Tibial artery (tissue), 4 donors: Measurements from ENCODE around the gene CHCHD10.
A peak's percentile ranks its signal among the peaks of the same experiment; 100 is the strongest.

Experiments
- DNase-seq, 2 donors: peaks; one replicate each; pipeline ENCODE4 v3.0.0-alpha.2; 2019
- H3K27ac ChIP-seq, 2 donors: fragments of 200-600 bp; sonication (generic) in 1 of 2; 1 replicate in 1 of 2; 2 replicates in 1 of 2; pipeline ENCODE4 v1.5.1; 2018 to 2019; ENCODE audit warnings: mild to moderate bottlenecking in 1 of 2
- H3K27me3 ChIP-seq, 2 donors: fragments of 200-600 bp; sonication (generic) in 1 of 2; one replicate each; pipeline versions ENCODE4 v1.5.1 to v1.6.0; 2016 to 2019
- H3K36me3 ChIP-seq, 3 donors: fragments of 200-600 bp; sonication (generic) in 2 of 3; one replicate each; pipeline ENCODE4 v1.5.1; 2016 to 2019; ENCODE audit warnings: mild to moderate bottlenecking in 2 of 3
- H3K4me1 ChIP-seq, 4 donors: fragments of 200-600 bp; sonication (generic) in 2 of 4; 1 replicate in 3 of 4; 2 replicates in 1 of 4; pipeline ENCODE4 v1.5.1; 2016 to 2019
- H3K4me3 ChIP-seq, 2 donors: fragments of 200-600 bp; sonication (generic) in 1 of 2; 1 replicate in 1 of 2; 2 replicates in 1 of 2; pipeline ENCODE4 v1.5.1; 2018 to 2019; ENCODE audit warnings: mild to moderate bottlenecking in 2 of 2
- H3K9me3 ChIP-seq, 3 donors: fragments of 200-600 bp; sonication (generic) in 1 of 3; one replicate each; pipeline ENCODE4 v1.5.1; 2016 to 2019
- intact Hi-C: fragments of 100-400 bp; cut with DNase I; formaldehyde crosslinking; loops from one replicate; pipeline ENCODE4 v1.15.0; 2023; ENCODE audit warnings: low total_unique reads
- TF ChIP-seq, protein P1 (sequence below), 2 experiments: fragments of 200-600 bp in 1 of 2; fragments of 450-650 bp in 1 of 2; IDR thresholded peaks; one replicate each; pipeline ENCODE4 v1.5.1; 2017 to 2019; ENCODE audit warnings: antibody characterized with exemption in 2 of 2, mild to moderate bottlenecking in 1 of 2, moderate library complexity in 1 of 2

CHCHD10 gene

DNA sequence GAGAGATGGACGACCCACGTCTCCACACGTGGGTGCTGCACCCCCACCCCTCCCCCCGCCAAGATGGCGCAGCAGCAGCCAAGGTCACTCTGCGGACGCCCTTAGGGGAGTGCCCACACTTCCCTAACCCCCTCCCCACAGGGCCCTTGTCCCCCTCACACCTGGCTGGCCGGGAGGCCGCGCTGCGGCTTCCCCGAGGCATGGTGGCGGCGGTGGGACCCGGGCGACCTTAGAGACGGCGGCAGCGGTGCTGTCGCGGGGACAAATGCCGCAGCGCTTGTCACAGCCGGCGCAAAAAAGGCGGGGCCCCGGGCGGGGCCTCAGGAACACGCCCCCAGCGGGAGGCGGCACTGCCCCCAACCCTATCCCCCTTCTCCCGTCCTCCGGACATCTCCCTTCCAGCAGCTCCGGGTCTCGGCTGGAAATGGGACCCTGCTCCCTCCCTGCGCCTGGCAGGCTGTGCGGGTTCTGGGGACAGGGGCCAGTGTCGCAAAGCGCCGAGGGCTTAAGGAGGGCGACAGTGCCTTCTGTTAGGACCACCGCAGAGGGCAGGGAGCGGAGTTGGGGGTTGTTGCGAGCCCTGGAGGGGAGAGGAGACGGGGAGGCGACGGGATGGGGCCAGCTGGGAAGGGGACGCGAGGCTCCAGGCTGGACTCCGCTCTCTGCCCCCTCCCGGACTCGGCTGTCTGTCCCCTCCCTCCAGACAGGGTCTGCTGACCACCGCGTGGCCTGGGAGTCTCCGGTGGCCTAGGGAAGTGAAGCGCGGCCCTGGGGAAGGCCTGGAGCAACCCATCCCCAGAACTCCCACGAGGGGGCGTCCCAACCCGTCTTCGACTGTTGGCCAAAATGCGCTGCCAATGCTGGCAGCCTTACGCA is at the start of gene CHCHD10:
Gene CHCHD10 (minus strand): TSS at position 300 of the 876 bp plus-strand sequence. CDS start 98 bp downstream, at position 202.
- DNase-seq, result peak; percentile 68 to 90
- peak within 1 kb of the TSS; percentile 58 to 88 for H3K4me3 ChIP-seq
- H3K9me3 ChIP-seq, result no peaks in the 10 kb centered on the region
- H3K27ac ChIP-seq, result peak within 1 kb of the TSS; percentile 67 to 88
- H3K27me3 ChIP-seq, result no peaks in the 10 kb centered on the region
- peaks cover 0 to 69% (median 43%) of the 10 kb centered on the region in 4 donors for H3K4me1 ChIP-seq
- H3K36me3 ChIP-seq, result peaks cover 0 to 13% (median 0%) of the 10 kb centered on the region in 3 donors
- TF ChIP-seq, protein P1, sequence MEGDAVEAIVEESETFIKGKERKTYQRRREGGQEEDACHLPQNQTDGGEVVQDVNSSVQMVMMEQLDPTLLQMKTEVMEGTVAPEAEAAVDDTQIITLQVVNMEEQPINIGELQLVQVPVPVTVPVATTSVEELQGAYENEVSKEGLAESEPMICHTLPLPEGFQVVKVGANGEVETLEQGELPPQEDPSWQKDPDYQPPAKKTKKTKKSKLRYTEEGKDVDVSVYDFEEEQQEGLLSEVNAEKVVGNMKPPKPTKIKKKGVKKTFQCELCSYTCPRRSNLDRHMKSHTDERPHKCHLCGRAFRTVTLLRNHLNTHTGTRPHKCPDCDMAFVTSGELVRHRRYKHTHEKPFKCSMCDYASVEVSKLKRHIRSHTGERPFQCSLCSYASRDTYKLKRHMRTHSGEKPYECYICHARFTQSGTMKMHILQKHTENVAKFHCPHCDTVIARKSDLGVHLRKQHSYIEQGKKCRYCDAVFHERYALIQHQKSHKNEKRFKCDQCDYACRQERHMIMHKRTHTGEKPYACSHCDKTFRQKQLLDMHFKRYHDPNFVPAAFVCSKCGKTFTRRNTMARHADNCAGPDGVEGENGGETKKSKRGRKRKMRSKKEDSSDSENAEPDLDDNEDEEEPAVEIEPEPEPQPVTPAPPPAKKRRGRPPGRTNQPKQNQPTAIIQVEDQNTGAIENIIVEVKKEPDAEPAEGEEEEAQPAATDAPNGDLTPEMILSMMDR (IDR thresholded peaks at IDR 0.05), result peak; percentile 84 to 91
- intact Hi-C loops, result loop anchor here (5.0 kb wide), 1 partner anchor 79 kb away; no protein-coding TSS in a partner anchor

DNA sequence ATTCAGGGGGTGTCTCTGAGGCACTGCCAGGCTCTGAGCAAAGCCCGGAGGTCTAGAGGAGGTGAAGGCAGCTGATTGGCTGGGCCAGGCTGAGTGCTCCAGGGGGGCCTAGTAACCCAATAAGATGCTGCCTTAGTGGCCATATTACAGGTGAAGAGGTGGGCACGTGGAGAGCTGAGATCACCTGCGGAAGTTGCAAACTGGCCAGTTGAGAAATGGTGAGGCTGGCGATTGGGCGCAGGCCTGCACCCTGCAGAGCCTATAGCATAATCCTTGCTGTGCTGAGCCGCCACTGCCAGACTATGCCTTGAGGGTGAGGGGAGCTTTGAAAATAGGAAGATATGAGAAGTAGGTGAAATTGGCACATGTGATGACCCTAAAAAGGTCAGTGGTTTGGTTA is 49.4 kb upstream of the CHCHD10 start:
- H3K4me1 ChIP-seq, result peaks cover 0 to 5% (median 0%) of the 10 kb centered on the region in 4 donors
- H3K4me3 ChIP-seq, result no peak overlapping the region
- no peak for DNase-seq
- TF ChIP-seq, protein P1 (IDR thresholded peaks at IDR 0.05), result no peak
- peaks cover 30 to 81% (median 61%) of the 10 kb centered on the region in 3 donors for H3K36me3 ChIP-seq
- intact Hi-C loops, result no loop called here
- H3K9me3 ChIP-seq, result no peaks in the 10 kb centered on the region
- no peaks in the 10 kb centered on the region for H3K27me3 ChIP-seq
- H3K27ac ChIP-seq, result no peak overlapping the region

DNA sequence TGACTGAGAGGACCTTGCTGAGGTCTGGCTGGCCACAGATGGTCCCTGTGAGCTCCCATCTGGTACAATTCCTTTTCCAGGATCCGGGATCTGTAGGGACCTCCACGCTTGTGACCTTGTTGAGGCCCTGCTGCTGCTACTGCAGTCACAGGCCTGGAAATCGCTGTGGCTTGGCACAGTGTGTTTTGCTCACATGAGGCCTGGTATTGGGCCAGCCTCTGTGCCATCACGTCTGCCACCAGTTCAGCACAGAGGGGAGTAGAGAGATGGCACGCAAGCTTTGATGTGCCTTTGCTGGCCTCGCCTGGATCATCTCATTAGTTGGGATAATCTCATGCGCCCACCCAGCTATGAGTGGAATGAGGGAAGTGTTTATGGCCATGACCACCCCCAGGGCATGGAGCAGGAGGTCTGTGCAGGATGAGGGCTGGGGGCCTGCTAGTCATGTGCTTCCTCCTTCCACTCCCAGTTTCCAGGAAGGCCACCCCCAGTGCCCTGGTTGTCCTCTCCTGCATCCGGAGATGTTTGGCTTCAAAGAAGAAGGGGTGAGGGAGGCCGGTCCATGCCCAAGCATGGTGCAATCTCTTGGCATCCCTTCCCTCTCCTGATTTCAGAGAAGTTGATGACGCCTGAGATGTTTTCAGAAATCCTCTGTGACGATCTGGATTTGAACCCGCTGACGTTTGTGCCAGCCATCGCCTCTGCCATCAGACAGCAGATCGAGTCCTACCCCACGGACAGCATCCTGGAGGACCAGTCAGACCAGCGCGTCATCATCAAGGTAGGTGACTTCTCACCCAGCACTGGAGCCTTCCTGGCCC is 48.6 kb upstream of the CHCHD10 start:
- H3K36me3 ChIP-seq, result peaks cover 30 to 79% (median 54%) of the 10 kb centered on the region in 3 donors
- H3K4me1 ChIP-seq, result no peaks in the 10 kb centered on the region
- H3K4me3 ChIP-seq, result no peak overlapping the region
- no peak overlapping the region for H3K27ac ChIP-seq
- DNase-seq, result no peak
- H3K9me3 ChIP-seq, result no peaks in the 10 kb centered on the region
- intact Hi-C loops, result no loop called here
- H3K27me3 ChIP-seq, result no peaks in the 10 kb centered on the region
- TF ChIP-seq, protein P1 (IDR thresholded peaks at IDR 0.05), result no peak

DNA sequence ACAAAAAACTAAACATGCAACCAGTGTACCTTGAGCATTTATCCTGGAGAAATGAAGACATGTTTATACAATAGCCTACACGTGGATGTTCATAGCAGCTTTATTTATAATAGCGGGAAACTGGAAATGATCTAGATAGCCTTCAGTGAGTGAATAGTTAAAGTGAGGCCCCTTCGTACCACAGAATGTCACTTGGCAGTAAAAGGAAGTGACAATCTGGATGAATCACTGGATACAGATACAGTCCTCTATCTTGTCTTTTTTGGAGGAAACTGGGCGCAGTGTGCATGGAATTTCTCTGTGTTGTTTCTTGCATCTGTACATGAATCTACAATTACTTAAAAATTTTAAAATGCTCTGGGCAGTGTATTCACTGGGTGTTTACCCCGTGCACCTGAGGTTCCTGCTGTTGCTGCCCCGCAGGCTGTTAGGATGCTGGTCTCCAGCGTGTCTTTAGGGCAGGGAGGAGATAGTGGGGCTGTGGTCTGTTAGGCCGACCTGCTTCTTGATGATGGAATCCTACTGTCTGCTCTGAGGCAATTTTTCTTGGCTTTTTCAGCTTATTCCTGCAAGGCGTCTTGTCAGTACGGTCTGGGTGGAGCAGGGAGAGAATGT is 47.9 kb upstream of the CHCHD10 start:
- no peaks in the 10 kb centered on the region for H3K4me1 ChIP-seq
- intact Hi-C loops, result no loop called here
- peaks cover 30 to 79% (median 47%) of the 10 kb centered on the region in 3 donors for H3K36me3 ChIP-seq
- H3K4me3 ChIP-seq, result no peak overlapping the region
- no peaks in the 10 kb centered on the region for H3K27me3 ChIP-seq
- H3K27ac ChIP-seq, result no peak overlapping the region
- DNase-seq, result no peak
- no peaks in the 10 kb centered on the region for H3K9me3 ChIP-seq
- TF ChIP-seq, protein P1 (IDR thresholded peaks at IDR 0.05), result no peak

DNA sequence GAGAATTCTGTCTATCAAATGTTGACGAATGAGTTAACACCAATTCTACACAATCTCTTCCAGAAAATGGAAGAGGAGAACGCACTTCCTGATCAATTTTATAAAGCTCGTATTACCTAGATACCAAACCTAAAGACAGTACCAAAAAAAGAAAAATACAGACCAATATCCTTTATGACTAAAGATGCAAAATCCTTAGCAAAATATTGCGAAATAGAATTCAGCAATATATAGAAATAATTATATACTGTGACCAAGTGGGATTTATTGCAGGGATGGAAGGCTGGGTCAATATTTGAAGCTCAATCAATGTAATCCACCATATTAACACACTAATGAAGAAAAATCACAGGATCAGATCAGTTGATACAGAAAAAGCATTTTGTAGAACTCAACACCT is 44.6 kb upstream of the CHCHD10 start:
- no peak overlapping the region for H3K27ac ChIP-seq
- no peak for DNase-seq
- intact Hi-C loops, result no loop called here
- H3K27me3 ChIP-seq, result no peaks in the 10 kb centered on the region
- no peaks in the 10 kb centered on the region for H3K4me1 ChIP-seq
- H3K4me3 ChIP-seq, result no peak overlapping the region
- TF ChIP-seq, protein P1 (IDR thresholded peaks at IDR 0.05), result no peak
- peaks cover 12 to 77% (median 29%) of the 10 kb centered on the region in 3 donors for H3K36me3 ChIP-seq
- no peaks in the 10 kb centered on the region for H3K9me3 ChIP-seq
